ENCODE measurements around the gene PAQR9. TPM values are rescaled to one million over a fixed set of nuclear protein-coding genes. Genes with fewer than 3 reads are reported as not detected.

PAQR9 gene
- total and polyA plus RNA-seq, 2 of the 13 experiments (the other 11 are each of a cell fraction or from before 2014, with no cell fraction given) = 3.7 to 10.3 TPM

- no peak for TF ChIP-seq SNAPC4 (CRISPR knock-in tag; IDR thresholded peaks at IDR 0.05)
- no peak for TF ChIP-seq CEBPG (CRISPR knock-in tag; IDR thresholded peaks at IDR 0.05)
- TF ChIP-seq GMEB1 (CRISPR knock-in tag; IDR thresholded peaks at IDR 0.05; ENCODE audit: borderline replicate concordance) = no peak
- TF ChIP-seq ZNF512B (CRISPR knock-in tag; IDR thresholded peaks at IDR 0.05; ENCODE audit: borderline replicate concordance) = no peak
- TF ChIP-seq TEF (CRISPR knock-in tag; IDR thresholded peaks at IDR 0.05) = no peak
- TF ChIP-seq MIXL1 (CRISPR knock-in tag; IDR thresholded peaks at IDR 0.05) = 0 out of 2 replicates have a peak, but pooled peaks have one; percentile 40
- TF ChIP-seq STAG1 (CRISPR knock-in tag; IDR thresholded peaks at IDR 0.05) = peak; percentile 72
- TF ChIP-seq ZNF788 (CRISPR knock-in tag; IDR thresholded peaks at IDR 0.05; ENCODE audit: borderline replicate concordance) = no peak
- TF ChIP-seq CBX5 (CRISPR knock-in tag; IDR thresholded peaks at IDR 0.05; ENCODE audit: borderline replicate concordance) = no peak
- TF ChIP-seq RAD21 (CRISPR knock-in tag; IDR thresholded peaks at IDR 0.05) = peak; percentile 49; the same call in 1 of the 2 replicates
- TF ChIP-seq ZNF687 (CRISPR knock-in tag; IDR thresholded peaks at IDR 0.05) = peak; percentile 31; the same call in 1 of the 2 replicates
- no peak for TF ChIP-seq SRF (IDR thresholded peaks at IDR 0.05; ENCODE audit: low read depth, low read length)
- TF ChIP-seq ZNF546 (CRISPR knock-in tag; conservative IDR thresholded peaks at IDR 0.05) = no peak
- no peak for TF ChIP-seq BRCA1 (CRISPR knock-in tag; IDR thresholded peaks at IDR 0.05)
Observed at GRCh38 chr3:142987080-142987700, 23.7 kb upstream of the PAQR9 start (continued).
